Activated T-cell treated with anti-CD3 and anti-CD28 coated beads for 1 hour (primary cell): Measurements from ENCODE around the gene NR1D2.
"Not testable (repeated sequence)": the region's sequence is repeated elsewhere in the genome, so short reads cannot be mapped to it uniquely, and the experiment has no call there.

Source experiments
- DNase-seq: peaks from one replicate; pipeline ENCODE4 v3.0.0-alpha.2; 2020; ENCODE audit warnings: low read depth

The NR1D2 gene

DNA sequence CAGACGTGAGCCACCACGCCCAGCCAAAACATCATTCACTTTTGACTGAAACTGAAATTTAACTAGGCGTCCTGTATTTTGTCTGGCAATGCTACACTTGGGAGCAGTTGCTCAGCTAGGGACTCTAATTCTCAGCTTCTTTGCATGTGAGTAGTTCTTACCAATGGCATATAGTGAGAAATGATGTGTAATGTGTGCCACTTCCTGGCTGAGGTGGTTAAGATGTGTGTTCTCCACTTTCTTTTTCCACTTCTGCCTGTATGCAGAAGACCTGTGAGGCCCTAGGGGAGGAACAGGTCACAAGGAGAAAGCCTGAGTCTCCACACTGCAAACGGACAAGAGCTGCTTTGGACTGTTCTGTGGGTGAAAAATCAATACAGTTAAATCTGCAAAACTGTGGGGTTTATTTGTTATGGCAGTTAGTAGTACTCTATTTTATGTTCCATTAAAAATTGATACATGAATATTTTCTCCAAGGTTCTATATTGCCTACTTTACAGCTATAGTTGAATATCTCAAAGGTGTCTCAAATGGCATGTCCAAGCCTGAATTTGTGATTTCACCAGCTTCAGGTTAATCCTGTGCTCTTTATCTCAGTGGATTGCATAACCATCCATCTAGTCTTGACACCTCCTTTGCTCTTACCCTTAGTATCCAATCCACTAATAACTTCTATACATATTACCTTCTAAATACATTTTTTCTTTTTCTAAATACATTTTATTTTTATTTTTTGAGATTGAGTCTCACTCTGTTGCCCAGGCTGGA, 59.3 kb downstream of the NR1D2 start:
- no peak for DNase-seq

DNA sequence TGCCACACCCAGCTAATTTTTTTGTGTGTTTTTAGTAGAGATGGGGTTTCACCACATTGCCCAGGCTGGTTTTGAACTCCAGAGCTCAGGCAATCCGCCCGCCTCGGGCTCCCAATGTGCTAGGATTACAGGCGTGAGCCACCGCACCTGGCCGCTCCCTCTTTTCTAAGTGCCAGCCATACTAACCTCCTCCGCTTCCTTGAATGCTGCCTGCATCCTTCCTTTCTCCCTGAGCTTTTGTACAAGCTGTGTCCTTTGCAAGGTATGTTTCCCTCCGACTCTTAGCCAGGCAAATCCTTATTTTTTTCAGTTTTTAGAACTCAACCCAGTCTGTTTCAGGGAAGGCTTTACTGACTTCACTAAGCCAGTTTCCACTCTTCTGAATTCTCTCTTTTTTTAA, 60.6 kb downstream of the NR1D2 start:
- DNase-seq = no peak

DNA sequence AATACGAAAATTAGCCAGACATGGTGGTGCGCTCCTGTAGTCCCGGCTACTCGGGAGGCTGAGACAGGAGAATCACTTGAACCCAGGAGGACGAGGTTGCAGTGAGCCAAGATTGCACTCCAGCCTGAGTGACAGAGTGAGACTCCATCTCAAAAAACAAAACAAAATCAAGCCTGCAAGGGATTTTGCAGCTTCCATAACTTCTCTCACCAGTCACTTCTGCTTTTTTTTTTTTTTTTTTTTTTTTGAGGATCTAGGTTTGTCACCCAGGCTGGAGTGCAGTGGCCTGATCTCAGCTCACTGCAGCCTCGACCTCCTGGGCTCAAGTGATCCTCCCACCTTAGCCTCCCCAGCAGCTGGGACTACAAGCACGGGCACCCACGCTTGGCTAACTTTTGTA, 65.7 kb downstream of the NR1D2 start:
- not testable (repeated sequence) for DNase-seq

DNA sequence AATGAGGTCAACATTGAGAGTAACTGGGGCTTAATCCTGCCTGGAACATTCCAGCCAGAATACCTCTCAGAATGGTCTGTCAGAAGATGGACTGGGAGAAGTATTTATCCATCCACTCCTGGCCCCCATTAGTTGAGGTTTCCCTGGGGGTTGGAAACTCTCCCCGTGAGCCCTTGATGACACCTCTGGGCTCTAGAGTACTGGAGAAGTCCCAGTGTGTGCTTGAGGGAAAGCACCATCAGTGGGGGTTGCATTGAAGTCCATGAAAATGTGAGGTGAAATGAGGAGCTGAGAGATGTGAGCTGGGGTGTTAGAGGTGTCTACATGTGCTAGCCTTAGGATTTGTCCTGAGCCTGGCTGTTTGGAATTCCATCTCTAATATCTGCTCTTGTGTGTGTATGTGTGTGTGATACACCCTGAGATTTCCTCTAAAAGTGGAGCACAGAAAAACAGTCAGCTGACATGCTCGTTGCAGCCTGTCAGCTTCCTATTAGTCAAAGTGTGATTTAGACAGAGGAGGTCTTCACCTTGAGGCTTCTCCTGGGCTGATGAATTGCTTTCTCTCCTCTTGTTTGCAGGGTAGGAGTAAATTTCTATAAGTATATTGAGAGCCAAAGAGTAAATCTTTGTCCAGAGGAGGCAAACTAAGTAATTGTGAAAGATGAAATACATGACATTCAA, 67.6 kb downstream of the NR1D2 start:
- no peak for DNase-seq

DNA sequence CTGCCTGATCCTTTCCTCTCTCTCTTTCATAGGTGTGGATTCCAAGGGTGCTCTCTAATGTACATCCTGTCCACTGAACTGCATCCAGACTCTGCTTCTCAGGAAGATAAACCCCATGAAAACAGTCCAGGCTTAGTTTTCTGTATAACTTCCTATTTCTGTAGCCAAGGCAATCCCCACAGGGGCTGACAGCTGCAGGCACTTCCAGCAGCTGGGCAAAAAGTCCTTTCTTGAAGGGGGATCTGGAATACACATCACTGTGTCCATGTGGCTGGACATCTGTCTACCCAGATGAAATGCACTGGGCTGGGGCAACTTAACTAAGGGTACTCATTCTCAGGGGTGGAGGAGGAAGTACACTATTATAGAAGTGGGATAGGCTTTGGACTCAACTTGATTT, 72.2 kb downstream of the NR1D2 start:
- DNase-seq = no peak

DNA sequence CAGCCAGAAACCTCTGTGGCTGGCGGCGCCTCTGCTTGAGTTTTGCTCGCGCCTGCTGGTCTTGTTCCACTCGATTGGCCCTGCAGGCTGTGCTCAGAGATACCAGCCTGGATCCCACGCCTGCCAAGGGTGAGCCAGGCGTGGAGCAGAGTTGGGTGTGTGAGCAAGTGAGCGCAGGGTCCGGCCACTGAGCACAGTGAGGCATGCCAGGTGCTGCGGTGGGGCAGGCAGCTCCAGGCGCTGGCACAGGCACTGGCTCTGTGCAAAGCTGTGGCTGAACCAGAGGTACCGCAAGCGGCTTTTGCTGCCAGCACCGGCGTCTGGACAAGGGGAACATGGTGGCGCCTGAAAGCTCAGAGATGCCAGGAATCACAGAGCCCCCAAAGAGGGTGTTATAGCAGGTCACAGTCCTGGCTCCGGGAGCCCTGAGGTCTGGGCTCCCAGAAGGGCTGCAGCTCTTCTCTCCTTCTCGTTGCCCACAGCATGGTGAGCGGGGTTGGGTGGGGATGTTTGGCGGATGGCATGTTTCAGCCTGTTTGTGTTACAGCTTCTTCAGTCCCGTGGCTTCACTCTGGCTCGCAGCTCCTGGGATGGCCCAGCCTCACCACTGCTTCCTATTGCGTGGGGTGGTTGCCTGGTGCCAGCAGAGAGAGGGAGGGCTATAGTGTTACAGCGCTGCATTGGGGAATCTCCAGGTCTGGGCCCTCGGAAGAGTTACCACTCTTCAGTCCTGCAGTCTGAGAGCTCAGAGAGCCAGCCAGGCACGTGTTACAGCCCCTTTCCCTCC, 73.9 kb downstream of the NR1D2 start:
- DNase-seq = no peak

- no peak for DNase-seq
Measured at GRCh38 chr3:24019585-24019984, 74.5 kb downstream of the NR1D2 start.

GRCh38 chr3:24020036-24020691, 75.1 kb downstream of the NR1D2 start:
- DNase-seq = no peak

DNA sequence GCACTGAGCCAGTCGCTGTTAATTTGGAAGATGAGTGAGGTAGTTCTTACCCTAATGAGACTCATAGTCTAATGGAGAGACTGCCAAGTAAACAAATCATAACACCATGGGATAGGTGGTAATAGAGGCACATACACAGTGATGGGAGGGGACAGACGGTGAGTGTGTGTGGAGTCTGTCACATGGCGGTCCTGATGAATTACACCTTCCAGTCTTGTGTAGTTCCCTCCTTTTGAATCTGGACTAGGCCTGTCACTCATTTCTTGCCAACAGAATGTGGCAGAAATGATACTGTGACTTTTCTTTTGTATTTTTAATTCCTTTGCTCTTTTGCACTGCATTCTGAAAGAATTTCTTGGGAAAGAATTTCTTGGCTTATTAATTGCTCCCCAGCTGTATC, 78.1 kb downstream of the NR1D2 start:
- DNase-seq = no peak

DNA sequence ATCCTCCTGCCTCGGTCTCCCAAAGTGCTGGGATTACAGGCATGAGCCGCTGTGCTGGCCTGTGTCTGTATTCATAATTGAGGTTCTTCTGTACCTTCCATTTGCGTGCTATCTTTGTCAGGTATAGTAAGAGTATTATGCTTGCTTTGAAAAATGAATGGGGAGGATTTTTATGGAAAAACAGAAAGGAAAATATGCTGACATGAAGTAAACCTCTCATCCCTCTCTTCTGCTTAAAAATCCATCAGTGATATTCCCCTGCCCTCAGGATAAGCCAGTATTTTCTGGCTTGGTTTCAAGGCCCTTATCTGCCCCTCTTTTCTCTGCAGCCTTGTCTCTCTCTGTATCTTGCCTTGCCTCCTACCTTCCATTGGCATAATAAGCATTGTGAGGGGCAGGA, 80.7 kb downstream of the NR1D2 start:
- DNase-seq = no peak

- DNase-seq = not testable (repeated sequence)
Measured at GRCh38 chr3:24026665-24027064, 81.6 kb downstream of the NR1D2 start.

DNA sequence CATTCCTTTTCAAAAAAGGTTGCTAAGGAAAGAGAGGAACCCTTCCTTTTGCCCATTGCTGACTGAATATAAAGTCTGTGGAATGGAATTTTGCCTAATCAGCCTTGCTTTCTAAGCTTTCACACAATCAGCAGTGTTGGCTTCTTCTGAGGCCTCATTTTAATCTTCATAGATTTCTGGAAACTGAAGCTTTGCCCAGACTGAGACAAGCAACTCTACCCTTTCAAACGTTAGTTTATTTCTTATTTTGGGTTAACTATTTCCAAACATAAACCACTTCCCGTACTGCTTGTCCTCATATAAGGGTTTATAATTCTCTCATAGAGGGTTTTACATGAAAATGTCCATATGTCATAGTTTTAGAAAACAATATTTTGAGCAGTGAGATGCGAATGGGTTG, 82.9 kb downstream of the NR1D2 start:
- no peak for DNase-seq
